ENCODE results near the gene GLRX5. TPM values are rescaled to one million over a fixed set of nuclear protein-coding genes. Genes with fewer than 3 reads are reported as not detected.

The GLRX5 gene
- total RNA-seq, 1 experiment from 2014 or later: 60.1 TPM

DNA sequence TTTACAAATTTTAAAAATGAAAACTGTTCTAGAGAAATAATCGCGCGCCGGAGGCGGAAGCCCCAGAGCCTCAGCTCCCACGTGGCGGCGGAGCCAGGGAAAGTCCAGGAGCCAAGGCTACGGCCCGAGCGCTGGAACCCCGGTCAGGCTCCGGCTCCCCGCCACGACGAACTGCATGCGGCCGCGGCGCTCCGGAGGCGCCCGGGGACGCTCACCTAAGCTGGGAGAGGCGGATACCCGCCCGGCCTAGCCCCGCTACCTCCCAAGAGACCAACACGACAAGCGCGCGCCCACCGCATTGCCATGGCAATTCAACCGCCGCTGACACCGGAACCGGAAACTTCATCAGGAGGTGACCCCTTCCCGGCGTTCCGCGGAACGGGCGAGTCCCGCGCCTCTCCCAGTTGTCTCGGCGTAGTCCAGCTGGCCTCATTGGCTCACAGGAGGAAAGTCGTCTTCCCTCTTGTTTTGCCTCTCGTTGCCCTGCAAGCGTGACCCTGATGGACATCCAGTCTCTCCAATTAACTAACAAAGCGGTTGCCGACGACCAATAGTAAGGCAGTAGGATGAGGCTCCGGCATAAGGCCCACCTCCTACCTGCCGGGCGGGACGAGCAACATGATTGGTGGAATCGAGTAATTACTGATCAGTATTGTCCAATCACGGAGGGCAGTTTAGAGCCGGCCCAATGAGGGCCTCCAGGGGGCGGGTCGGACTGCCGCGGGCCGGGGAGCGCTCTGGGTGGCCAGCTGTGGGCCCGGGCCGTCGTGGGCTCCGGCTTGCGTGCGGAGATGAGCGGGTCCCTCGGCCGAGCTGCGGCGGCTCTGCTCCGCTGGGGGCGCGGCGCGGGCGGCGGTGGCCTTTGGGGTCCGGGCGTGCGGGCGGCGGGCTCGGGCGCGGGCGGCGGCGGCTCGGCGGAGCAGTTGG lies at the start of gene GLRX5 (continued):
- TF ChIP-seq, protein P1, sequence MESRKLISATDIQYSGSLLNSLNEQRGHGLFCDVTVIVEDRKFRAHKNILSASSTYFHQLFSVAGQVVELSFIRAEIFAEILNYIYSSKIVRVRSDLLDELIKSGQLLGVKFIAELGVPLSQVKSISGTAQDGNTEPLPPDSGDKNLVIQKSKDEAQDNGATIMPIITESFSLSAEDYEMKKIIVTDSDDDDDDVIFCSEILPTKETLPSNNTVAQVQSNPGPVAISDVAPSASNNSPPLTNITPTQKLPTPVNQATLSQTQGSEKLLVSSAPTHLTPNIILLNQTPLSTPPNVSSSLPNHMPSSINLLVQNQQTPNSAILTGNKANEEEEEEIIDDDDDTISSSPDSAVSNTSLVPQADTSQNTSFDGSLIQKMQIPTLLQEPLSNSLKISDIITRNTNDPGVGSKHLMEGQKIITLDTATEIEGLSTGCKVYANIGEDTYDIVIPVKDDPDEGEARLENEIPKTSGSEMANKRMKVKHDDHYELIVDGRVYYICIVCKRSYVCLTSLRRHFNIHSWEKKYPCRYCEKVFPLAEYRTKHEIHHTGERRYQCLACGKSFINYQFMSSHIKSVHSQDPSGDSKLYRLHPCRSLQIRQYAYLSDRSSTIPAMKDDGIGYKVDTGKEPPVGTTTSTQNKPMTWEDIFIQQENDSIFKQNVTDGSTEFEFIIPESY (IDR thresholded peaks at IDR 0.05; ENCODE audit: extremely low read depth, insufficient replicate concordance, low read length): peak; percentile 33
- no peak for TF ChIP-seq ATF3 (IDR thresholded peaks at IDR 0.05)

DNA sequence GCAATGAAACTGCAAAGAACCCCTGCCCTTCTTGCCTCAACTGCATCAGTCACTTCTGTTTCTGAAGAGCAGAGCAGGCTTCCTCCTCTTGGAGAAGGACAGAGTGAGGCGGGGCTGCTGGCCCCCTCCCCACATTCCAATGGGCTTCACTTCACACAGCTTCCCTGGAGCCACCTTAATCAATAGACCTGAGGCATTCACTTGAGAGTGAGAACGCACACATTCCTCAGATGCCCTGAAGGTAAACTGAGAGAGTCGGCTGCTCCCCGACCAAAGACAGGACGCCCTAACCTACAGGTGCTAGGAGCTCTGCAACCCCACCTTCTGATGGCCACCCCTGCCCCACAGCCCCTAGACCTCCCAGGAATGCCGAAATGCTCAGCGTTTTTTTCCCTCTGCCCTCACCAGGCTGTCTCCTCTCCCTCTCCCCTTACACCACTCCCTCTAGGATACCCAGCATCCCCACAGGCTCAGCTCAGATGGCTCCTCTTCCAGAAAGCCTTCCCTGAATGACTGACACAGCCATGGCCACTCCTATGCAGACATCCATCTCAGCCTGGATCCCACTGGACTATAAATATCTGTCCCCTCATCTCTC lies 49.5 kb upstream of the GLRX5 start:
- ChIA-PET RAD21 (ENCODE audit: low non-redundant PET in 1 of 2, low total read pairs in 2 of 2, uncharacterized antibody in 2 of 2, unreplicated experiment in 2 of 2) (no interaction called here), CTCF (no interaction called here), POLR2A (no interaction called here)
- no peaks in the 10 kb centered on the region for H3K36me3 ChIP-seq (ENCODE audit: control insufficient read depth in 1 of 2, insufficient read depth in 2 of 2, low read length in 2 of 2)
- H4K20me1 ChIP-seq (ENCODE audit: insufficient read depth): no peaks in the 10 kb centered on the region
- H3K27ac ChIP-seq (ENCODE audit: low read depth, low read length): no peak overlapping the region
- H2AFZ ChIP-seq (ENCODE audit: low read depth, low read length, poor library complexity, severe bottlenecking): no peak overlapping the region
- ATAC-seq (no peak), DNase-seq (ENCODE audit: low read depth, low spot score) (no peak)
- no peaks in the 10 kb centered on the region for H3K9me3 ChIP-seq (ENCODE audit: control insufficient read depth in 1 of 2, insufficient read depth in 1 of 2, low read depth in 1 of 2, low read length in 2 of 2)
- no TSS peak for BruUV-seq (replicated peaks)
- H3K9ac ChIP-seq (ENCODE audit: low read length): no peak overlapping the region
- H3K4me1 ChIP-seq (ENCODE audit: control insufficient read depth in 1 of 2, insufficient read depth in 2 of 2, low read length in 2 of 2): peaks cover 20 to 47% of the 10 kb centered on the region in 2 experiments
- no peak overlapping the region for H3K4me3 ChIP-seq (replicated peaks in 1 of 2; ENCODE audit: low read depth in 1 of 2, low read length in 2 of 2)
- no peak overlapping the region for H3K4me2 ChIP-seq (ENCODE audit: low read length)
- intact Hi-C loops (cut with micrococcal nuclease): no loop called here
- no peaks in the 10 kb centered on the region for H3K9me2 ChIP-seq (ENCODE audit: insufficient read depth)
- H3K79me2 ChIP-seq (ENCODE audit: insufficient read depth, low read length): no peaks in the 10 kb centered on the region
- H3K27me3 ChIP-seq (ENCODE audit: insufficient read depth, low read length): no peaks in the 10 kb centered on the region
- TF ChIP-seq, protein P2, sequence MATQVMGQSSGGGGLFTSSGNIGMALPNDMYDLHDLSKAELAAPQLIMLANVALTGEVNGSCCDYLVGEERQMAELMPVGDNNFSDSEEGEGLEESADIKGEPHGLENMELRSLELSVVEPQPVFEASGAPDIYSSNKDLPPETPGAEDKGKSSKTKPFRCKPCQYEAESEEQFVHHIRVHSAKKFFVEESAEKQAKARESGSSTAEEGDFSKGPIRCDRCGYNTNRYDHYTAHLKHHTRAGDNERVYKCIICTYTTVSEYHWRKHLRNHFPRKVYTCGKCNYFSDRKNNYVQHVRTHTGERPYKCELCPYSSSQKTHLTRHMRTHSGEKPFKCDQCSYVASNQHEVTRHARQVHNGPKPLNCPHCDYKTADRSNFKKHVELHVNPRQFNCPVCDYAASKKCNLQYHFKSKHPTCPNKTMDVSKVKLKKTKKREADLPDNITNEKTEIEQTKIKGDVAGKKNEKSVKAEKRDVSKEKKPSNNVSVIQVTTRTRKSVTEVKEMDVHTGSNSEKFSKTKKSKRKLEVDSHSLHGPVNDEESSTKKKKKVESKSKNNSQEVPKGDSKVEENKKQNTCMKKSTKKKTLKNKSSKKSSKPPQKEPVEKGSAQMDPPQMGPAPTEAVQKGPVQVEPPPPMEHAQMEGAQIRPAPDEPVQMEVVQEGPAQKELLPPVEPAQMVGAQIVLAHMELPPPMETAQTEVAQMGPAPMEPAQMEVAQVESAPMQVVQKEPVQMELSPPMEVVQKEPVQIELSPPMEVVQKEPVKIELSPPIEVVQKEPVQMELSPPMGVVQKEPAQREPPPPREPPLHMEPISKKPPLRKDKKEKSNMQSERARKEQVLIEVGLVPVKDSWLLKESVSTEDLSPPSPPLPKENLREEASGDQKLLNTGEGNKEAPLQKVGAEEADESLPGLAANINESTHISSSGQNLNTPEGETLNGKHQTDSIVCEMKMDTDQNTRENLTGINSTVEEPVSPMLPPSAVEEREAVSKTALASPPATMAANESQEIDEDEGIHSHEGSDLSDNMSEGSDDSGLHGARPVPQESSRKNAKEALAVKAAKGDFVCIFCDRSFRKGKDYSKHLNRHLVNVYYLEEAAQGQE (IDR thresholded peaks at IDR 0.05; ENCODE audit: low read depth): no peak
- TF ChIP-seq SIN3A (IDR thresholded peaks at IDR 0.05; ENCODE audit: low read depth) (no peak), POLR2A (IDR thresholded peaks at IDR 0.05; ENCODE audit: borderline replicate concordance, extremely low read depth, insufficient read depth, insufficient read length) (no peak), MAX (IDR thresholded peaks at IDR 0.05) (no peak), CBX3 (IDR thresholded peaks at IDR 0.05; ENCODE audit: low read depth) (no peak), FOSL1 (IDR thresholded peaks at IDR 0.05; ENCODE audit: low read depth) (no peak), POLR2AphosphoS5 (IDR thresholded peaks at IDR 0.05; ENCODE audit: low read depth, low read length) (no peak), YY1 (IDR thresholded peaks at IDR 0.05; ENCODE audit: extremely low read depth, insufficient replicate concordance, low read depth, low read length) (no peak), RAD21 (IDR thresholded peaks at IDR 0.05; ENCODE audit: low read depth) (no peak), EZH2 (IDR thresholded peaks at IDR 0.05) (no peak), ZNF274 (IDR thresholded peaks at IDR 0.05; ENCODE audit: low read depth, low read length) (no peak), JUND (IDR thresholded peaks at IDR 0.05) (no peak), TCF7L2 (IDR thresholded peaks at IDR 0.05; ENCODE audit: borderline replicate concordance, extremely low read depth, insufficient read depth, insufficient read length) (no peak)
- TF ChIP-seq, protein P1 (IDR thresholded peaks at IDR 0.05; ENCODE audit: extremely low read depth, insufficient replicate concordance, low read length): no peak
